ENCODE results near the gene LCOR.

LCOR gene

DNA sequence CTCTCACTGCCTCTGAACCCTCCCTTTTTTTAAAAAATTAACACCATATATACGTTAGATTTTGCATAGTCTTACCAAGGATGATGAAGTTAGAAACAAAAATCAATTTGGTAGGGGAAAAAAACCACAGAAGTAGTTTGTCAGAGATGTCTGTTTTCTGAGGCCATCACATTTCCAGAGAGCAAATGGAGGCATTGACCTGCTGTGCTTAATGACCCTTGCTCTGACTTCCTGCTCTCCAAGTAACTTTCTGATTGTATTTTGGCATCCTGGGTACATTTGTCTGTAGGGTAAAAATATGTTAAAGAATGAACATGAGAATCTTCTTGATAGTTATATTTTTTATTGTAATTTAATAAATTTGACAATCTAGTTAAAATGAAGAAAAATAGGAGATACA is 140.2 kb downstream of the LCOR start:
- TF ChIP-seq CREB1 (IDR thresholded peaks at IDR 0.05; ENCODE audit: low read depth) (no peak), EP300 (IDR thresholded peaks at IDR 0.05; ENCODE audit: borderline replicate concordance) (peak; percentile 18; the same call in 1 of the 2 replicates), NFIC (IDR thresholded peaks at IDR 0.05) (peak; percentile 69), YY1 (IDR thresholded peaks at IDR 0.05; ENCODE audit: low read depth) (peak; percentile 72; the same call in 1 of the 2 replicates), TEAD4 (IDR thresholded peaks at IDR 0.05) (peak; percentile 69), TCF12 (IDR thresholded peaks at IDR 0.05; ENCODE audit: low read depth) (peak; percentile 37; the same call in 1 of the 2 replicates)

DNA sequence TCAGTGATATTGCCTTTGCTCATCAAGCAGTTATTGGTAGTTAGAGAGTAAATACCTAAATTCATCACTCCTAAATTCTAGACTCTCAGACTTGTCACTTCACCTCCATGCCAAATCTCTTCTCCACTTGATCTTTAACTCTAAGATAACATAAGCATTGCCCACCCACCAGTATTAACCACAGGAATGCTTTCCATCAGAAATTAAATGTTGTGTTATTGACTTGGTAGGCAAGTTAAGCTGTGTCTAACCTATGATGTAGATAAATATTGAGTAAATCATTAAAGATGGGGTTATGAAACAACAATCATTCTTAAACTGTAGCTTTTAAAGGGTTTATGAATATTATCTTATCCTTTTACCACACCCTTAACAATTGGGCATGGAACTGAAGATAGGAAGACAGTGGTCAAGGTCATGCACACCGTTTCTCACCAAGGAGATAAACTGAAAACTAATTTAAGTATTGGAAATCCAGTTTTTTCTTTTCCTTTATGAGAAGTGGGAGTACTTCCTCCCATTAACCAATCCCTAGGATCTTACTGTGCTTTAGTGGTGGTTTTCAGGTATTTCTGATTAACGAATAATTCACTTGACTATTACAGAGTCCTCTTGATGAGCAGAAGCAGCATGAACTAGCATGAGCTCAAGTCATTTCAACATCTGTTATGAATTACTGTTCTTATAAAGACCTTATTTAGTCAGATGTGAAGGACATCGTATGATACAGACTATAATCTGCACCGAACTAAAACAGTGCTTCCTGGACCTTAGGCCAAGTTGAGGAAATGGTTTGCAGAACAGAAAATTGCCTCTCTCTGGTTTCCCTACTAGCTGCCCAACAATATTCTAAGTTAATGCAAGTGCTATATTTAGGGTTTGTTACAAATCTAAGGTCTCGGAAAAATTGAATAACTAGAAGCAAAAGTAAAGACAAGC is 142.0 kb downstream of the LCOR start:
- TF ChIP-seq EP300 (IDR thresholded peaks at IDR 0.05; ENCODE audit: borderline replicate concordance) (no peak), CEBPB (IDR thresholded peaks at IDR 0.05) (no peak), TCF12 (IDR thresholded peaks at IDR 0.05; ENCODE audit: low read depth) (no peak), CREB1 (IDR thresholded peaks at IDR 0.05; ENCODE audit: low read depth) (no peak), FOXM1 (IDR thresholded peaks at IDR 0.05; ENCODE audit: borderline replicate concordance, low read depth) (no peak), EGR1 (IDR thresholded peaks at IDR 0.05) (no peak), TEAD4 (IDR thresholded peaks at IDR 0.05) (no peak), ZBTB7A (IDR thresholded peaks at IDR 0.05; ENCODE audit: low read depth) (no peak), NFIC (IDR thresholded peaks at IDR 0.05) (no peak), YY1 (IDR thresholded peaks at IDR 0.05; ENCODE audit: low read depth) (no peak), RAD21 (IDR thresholded peaks at IDR 0.05; ENCODE audit: low read depth) (no peak), TAF1 (IDR thresholded peaks at IDR 0.05; ENCODE audit: low read depth) (no peak)
- TF ChIP-seq, protein P1, sequence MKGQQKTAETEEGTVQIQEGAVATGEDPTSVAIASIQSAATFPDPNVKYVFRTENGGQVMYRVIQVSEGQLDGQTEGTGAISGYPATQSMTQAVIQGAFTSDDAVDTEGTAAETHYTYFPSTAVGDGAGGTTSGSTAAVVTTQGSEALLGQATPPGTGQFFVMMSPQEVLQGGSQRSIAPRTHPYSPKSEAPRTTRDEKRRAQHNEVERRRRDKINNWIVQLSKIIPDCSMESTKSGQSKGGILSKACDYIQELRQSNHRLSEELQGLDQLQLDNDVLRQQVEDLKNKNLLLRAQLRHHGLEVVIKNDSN (IDR thresholded peaks at IDR 0.05), result no peak
- TF ChIP-seq, protein P2, sequence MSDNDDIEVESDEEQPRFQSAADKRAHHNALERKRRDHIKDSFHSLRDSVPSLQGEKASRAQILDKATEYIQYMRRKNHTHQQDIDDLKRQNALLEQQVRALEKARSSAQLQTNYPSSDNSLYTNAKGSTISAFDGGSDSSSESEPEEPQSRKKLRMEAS (IDR thresholded peaks at IDR 0.05), result no peak
- TF ChIP-seq, protein P3, sequence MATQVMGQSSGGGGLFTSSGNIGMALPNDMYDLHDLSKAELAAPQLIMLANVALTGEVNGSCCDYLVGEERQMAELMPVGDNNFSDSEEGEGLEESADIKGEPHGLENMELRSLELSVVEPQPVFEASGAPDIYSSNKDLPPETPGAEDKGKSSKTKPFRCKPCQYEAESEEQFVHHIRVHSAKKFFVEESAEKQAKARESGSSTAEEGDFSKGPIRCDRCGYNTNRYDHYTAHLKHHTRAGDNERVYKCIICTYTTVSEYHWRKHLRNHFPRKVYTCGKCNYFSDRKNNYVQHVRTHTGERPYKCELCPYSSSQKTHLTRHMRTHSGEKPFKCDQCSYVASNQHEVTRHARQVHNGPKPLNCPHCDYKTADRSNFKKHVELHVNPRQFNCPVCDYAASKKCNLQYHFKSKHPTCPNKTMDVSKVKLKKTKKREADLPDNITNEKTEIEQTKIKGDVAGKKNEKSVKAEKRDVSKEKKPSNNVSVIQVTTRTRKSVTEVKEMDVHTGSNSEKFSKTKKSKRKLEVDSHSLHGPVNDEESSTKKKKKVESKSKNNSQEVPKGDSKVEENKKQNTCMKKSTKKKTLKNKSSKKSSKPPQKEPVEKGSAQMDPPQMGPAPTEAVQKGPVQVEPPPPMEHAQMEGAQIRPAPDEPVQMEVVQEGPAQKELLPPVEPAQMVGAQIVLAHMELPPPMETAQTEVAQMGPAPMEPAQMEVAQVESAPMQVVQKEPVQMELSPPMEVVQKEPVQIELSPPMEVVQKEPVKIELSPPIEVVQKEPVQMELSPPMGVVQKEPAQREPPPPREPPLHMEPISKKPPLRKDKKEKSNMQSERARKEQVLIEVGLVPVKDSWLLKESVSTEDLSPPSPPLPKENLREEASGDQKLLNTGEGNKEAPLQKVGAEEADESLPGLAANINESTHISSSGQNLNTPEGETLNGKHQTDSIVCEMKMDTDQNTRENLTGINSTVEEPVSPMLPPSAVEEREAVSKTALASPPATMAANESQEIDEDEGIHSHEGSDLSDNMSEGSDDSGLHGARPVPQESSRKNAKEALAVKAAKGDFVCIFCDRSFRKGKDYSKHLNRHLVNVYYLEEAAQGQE (IDR thresholded peaks at IDR 0.05; ENCODE audit: low read depth), result no peak

DNA sequence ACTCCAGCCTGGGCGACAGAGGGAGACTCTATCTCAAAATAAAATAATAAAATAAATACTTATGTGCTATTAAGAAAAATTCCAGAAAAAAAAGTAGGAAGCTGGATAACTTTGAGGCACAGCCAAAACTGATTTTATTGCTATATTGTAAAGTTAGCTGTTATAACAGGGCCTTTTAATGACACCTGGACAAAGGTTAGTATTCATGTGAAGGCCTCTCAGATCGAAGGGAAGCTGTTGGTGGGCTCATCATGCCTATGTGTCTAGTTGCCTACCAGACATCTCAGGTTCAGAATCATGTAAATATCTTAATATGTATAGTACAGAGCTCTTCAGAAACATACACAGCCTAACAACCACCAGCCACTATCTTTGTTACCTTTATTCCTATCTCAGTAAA is 143.0 kb downstream of the LCOR start:
- TF ChIP-seq YY1 (IDR thresholded peaks at IDR 0.05; ENCODE audit: low read depth) (no peak), NFIC (IDR thresholded peaks at IDR 0.05) (no peak), CEBPB (IDR thresholded peaks at IDR 0.05) (no peak), TEAD4 (IDR thresholded peaks at IDR 0.05) (no peak), TCF12 (IDR thresholded peaks at IDR 0.05; ENCODE audit: low read depth) (no peak), FOXM1 (IDR thresholded peaks at IDR 0.05; ENCODE audit: borderline replicate concordance, low read depth) (no peak), TAF1 (IDR thresholded peaks at IDR 0.05; ENCODE audit: low read depth) (no peak), EGR1 (IDR thresholded peaks at IDR 0.05) (no peak), EP300 (IDR thresholded peaks at IDR 0.05; ENCODE audit: borderline replicate concordance) (no peak), RAD21 (IDR thresholded peaks at IDR 0.05; ENCODE audit: low read depth) (no peak), CREB1 (IDR thresholded peaks at IDR 0.05; ENCODE audit: low read depth) (no peak), ZBTB7A (IDR thresholded peaks at IDR 0.05; ENCODE audit: low read depth) (no peak)
- TF ChIP-seq, protein P3 (IDR thresholded peaks at IDR 0.05; ENCODE audit: low read depth), result no peak
- TF ChIP-seq, protein P1 (IDR thresholded peaks at IDR 0.05), result no peak
- TF ChIP-seq, protein P2 (IDR thresholded peaks at IDR 0.05), result no peak

DNA sequence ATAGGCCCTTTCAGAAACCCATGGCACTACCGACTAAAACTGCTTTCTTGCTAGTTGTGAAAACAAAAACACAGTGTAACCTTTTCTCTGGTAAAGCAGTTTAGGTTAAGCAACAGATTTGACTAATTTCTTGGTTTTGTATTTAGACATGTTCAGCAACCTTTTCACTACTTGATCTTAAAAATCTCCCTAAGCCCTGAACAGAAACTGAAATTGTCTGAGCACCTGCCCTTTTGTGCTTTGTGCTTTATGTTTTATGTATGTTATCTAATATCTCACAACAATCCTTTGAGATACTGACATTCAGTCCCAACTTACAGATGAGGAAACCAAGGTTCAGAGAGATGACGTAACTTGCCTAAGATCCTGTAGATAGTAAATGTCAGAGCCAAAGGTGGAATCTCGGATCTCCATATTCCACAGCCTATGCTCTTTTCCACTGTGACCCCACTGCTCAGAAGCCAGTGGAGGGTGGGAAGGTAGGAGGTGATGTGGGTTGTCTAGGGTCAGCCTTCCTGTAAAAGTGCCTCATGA is 146.6 kb downstream of the LCOR start:
- no peak for TF ChIP-seq TAF1 (IDR thresholded peaks at IDR 0.05; ENCODE audit: low read depth)
- TF ChIP-seq YY1 (IDR thresholded peaks at IDR 0.05; ENCODE audit: low read depth), result no peak
- TF ChIP-seq CREB1 (IDR thresholded peaks at IDR 0.05; ENCODE audit: low read depth), result no peak
- no peak for TF ChIP-seq TEAD4 (IDR thresholded peaks at IDR 0.05)
- TF ChIP-seq CEBPB (IDR thresholded peaks at IDR 0.05), result no peak
- TF ChIP-seq, protein P1 (IDR thresholded peaks at IDR 0.05), result no peak
- no peak for TF ChIP-seq TCF12 (IDR thresholded peaks at IDR 0.05; ENCODE audit: low read depth)
- TF ChIP-seq, protein P2 (IDR thresholded peaks at IDR 0.05), result no peak
- TF ChIP-seq ZBTB7A (IDR thresholded peaks at IDR 0.05; ENCODE audit: low read depth), result no peak
- TF ChIP-seq, protein P3 (IDR thresholded peaks at IDR 0.05; ENCODE audit: low read depth), result no peak
- no peak for TF ChIP-seq RAD21 (IDR thresholded peaks at IDR 0.05; ENCODE audit: low read depth)
- no peak for TF ChIP-seq EGR1 (IDR thresholded peaks at IDR 0.05)
- no peak for TF ChIP-seq NFIC (IDR thresholded peaks at IDR 0.05)
- no peak for TF ChIP-seq EP300 (IDR thresholded peaks at IDR 0.05; ENCODE audit: borderline replicate concordance)
